GM20000 (cell line): ENCODE results near the gene HNRNPK.
"Not testable (repeated sequence)": the region's sequence is repeated elsewhere in the genome, so short reads cannot be mapped to it uniquely, and the experiment has no call there.

ENCODE experiments used
- DNase-seq: peaks from one replicate; pipeline ENCODE4 v3.0.0; 2012; ENCODE audit warnings: low spot score
- CTCF ChIP-seq: IDR thresholded peaks from 2 replicates; pipeline ENCODE4 v1.5.1; 2012; ENCODE audit warnings: mild to moderate bottlenecking, control low read depth; ENCODE audit errors: extremely low read depth, missing control alignments

HNRNPK gene

GRCh38 chr9:83956436-83957247 is 23.4 kb downstream of the HNRNPK start:
- no peak for TF ChIP-seq CTCF
- DNase-seq, result peak; percentile 75

DNA sequence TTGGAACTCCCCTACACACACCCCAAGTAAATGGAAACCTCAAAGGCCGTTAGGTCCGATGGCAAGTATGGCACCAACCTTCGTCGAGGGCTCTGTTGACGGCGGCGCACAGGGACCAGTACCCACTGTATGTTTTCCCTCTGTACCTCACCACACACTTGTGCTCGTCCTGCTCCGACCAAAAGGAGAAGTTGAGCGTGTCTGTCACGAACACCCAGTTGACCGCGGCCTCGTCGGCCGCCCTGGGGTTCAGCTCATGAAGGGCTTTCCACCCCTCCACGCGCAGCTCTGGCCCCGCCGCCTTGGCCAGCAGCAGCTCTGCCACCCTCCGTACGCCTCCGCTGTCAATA is 24.0 kb downstream of the HNRNPK start:
- DNase-seq, result peak; percentile 55
- TF ChIP-seq CTCF, result no peak

DNA sequence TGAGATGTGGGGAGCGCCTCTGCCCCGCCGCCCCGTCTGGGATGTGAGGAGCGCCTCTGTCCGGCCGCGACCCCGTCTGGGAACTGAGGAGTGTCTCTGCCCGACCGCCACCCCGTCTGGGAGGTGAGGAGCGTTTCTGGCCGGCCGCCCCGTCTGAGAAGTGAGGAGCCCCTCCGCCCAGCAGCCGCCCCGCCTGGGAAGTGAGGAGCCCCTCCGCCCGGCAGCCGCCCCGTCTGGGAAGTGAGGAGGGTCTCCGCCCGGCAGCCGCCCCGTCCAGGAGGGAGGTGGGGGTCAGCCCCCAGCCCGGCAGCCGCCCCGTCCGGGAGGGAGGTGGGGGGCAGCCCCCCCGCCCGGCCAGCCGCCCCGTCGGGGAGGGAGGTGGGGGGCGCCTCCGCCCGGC is 31.9 kb downstream of the HNRNPK start:
- not testable (repeated sequence) for DNase-seq

DNA sequence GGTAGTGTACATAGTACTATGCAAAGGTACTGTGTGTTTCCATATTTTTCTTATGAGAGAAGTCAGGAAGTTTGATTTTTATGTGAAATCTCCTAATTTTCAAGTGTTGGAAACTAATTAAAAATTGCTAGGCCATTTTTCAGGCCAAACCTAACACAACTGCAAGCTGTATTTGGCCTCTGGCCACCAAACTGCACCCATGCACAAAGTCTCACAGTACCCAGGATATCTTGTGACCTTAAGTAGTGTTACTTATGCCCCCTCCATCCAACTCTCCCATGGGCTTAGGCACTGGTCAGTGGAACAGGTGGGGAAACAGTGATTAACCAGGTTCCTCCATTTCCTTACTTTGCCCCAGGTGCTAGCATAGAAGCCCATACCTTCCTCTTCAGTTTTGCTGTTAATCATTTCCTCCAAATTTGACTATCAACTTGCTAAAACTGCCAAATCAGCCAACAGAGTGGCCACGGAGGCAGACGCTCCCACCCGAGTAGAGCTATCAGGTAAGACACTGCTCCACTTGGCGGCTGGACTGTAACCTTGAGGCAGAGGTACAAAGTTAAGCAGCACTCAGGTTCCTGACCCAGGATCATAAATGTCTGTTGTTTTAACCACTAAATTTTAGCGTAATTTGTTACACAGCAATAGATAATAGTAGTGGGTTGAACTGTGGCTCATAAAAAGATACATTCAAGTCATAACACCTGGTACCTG is 39.3 kb downstream of the HNRNPK start:
- no peak for TF ChIP-seq CTCF

DNA sequence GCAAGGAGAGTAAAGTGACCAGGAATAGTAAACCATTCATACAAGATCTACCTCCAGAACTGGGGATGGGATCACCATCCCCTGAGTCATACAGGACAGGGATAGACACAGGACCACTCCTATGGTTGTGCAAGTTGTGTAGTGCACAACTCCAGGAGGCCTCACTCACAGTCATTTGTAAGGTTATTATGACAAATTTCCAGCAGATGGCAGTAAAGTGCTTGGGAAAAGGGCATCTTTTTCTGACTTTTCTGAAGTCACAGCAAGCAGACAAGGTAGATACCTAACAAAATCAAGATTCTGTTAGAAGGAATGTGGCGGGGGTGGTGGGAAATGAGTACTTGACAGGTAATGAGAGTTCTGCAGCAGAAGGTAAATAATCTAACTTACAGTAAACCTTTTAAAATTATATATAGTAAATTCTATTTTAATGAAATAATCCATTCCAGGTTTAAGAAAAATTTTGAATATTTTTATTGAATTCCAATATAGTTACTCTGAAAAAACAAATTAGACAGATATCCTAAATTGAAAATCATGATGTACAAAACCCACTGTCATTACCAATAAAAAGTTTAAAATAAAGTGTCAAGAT is 42.1 kb downstream of the HNRNPK start:
- peak; percentile 39 for TF ChIP-seq CTCF
- DNase-seq, result peak; percentile 59

More for the DNA sequence above, 39.3 kb downstream of the HNRNPK start:
- no peak for DNase-seq

GRCh38 chr9:83936523-83936922 is 43.5 kb downstream of the HNRNPK start:
- DNase-seq, result no peak
- no peak for TF ChIP-seq CTCF

DNA sequence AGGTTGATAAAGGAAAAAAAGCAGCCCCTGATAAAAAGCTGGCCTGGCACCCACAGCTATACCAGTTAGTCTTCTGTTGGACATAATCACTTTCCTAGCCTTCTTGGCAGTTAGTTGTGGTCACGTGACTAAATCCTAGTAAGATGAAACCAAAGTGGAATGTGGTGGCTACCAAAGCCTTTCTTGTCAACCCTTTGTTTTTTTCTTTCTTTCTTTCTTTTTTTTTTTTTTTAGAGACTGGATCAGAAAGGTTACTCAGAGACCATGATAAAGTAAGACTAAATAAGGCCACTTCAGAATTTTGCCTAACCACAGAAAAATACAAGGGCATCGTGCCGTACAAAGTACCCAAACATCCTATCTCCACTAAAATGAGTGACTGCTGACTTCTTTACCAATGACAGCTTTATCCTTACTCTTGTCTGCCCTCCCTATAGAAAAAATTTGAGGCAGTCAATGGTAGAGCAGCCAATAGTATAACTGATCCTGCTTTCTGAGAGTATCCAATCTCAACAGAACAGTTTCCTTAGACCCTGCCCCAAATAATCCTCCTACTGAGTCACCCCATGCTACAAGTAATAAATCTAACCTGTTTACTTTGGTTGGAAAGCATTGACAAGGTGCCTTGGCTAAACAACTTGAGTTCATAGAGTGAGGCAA is 44.6 kb downstream of the HNRNPK start:
- no peak for TF ChIP-seq CTCF
- DNase-seq, result no peak
